Fibroblast of peridontal ligament (primary cell): ENCODE data around the gene LARP4B.

Experiments
- DNase-seq: peaks from one replicate; pipeline ENCODE4 v3.0.0-alpha.2; 2010; ENCODE audit errors: extremely low read depth

LARP4B gene

DNA sequence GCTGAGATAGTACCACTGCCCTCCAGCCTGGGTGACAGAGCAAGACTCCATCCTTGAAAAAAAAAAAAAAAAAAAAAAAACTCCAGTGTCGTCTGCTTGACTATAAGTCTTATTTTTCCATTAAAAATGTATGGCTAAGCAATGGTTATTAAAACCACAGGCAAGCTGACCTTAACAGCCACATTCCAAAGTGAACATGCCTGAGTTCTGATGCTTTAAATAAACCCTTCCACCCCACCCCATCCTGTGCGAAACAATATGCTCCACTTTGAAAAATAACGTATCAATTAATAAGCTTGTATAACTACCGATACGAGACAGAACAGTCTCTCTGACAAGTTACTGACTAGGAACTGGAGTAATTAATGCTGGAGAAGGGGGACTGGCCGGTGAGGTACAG lies 63.7 kb downstream of the LARP4B start:
- DNase-seq = no peak

GRCh38 chr10:866577-866941 lies 64.9 kb downstream of the LARP4B start:
- no peak for DNase-seq

- no peak for DNase-seq
Observed at GRCh38 chr10:865924-866576, 65.5 kb downstream of the LARP4B start.

DNA sequence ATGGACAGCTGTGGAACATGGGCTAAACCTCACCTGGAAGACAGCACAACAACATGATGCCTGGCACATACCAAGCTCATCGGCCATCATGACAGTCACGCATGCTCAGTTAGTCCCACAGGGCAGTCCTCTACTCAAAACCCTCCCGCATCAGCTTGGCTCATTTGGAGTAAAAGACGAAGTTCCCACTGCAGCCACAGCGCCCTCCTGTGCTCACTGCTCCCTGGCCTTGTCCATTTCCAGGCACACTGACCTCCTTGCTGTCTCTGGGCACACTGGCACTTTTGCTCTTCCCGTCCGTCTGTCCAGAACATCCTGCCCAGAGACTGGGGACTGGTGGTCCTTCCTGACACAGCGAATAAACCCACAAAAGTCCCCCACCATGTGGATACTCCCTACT lies 66.2 kb downstream of the LARP4B start:
- DNase-seq = no peak

- no peak for DNase-seq
Observed at GRCh38 chr10:860519-860918, 71.0 kb downstream of the LARP4B start.

DNA sequence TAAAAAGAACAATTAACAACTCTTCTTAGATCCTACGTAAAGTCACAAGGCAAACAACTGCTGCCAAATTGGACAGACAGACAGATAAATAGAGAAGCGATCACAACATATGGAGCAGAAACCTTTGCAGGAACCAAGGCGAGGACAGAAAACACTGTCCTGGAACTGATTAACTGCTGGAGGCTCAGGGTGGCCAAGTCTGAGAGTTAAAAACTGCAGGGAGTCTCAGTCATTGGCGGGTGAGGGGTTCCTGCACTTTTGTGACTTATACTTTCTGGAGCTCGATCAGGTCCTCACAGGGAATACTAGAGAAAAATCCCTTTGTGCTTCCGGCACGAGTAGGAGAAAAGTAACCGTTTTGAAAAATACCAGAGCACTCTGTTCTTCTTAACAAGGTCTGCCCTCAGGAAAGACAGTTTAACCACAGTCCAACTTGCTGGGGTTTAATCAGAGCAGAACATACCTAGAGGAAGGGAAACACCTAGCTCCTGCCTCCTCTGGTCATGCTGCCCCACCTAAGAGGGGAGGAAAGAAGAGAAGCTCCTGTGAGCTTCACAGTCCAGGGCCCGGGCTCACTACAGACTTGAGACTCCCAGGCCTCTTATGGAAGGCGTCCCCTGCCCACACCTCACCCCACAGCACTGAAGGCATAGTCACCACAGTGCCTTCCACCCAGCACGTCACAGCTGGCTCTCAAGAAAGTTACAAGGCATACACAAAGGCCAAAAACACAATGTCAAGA lies 74.9 kb downstream of the LARP4B start:
- DNase-seq = no peak

GRCh38 chr10:855671-856070 lies 75.8 kb downstream of the LARP4B start:
- no peak for DNase-seq

DNA sequence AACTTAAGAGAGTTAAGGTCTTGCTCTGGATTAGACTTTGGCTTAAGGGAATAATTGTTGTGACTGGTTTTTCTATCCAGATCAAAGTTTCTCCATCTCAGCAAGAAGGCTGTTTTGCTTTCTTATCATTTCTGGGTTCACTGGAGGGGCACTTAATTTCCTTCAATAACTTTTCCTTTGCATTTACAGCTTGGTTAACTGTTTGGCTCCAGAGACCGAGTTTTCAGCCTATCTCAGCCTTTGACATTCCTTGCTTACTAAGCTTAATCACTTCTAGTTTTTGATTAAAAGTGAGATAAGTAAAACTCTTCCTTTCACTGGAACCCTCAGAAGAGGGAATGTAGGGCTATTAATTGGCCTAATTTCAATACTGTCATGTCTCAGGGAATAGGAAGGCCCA lies 76.4 kb downstream of the LARP4B start:
- no peak for DNase-seq

- DNase-seq = no peak
Observed at GRCh38 chr10:853017-853416, 78.5 kb downstream of the LARP4B start.

- no peak for DNase-seq
Observed at GRCh38 chr10:852386-852785, 79.1 kb downstream of the LARP4B start.

DNA sequence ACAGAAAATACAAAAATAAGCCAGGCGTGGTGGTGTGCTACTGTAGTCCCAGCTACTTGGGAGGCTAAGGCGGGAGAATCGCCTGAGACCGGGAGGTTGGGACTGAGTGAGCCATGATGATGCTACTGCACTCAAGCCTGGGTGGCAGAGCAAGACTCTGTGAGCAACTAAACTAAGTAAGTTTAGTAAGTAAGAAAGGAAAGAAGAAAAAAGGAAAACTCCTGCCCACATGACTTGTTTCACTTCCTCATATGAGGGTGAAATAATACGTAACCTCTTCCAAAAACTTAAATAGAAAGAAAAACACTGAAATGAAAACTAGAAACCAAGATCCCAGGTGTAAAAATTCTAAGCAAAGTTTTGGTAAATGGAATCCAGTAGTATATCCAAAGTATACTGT lies 79.6 kb downstream of the LARP4B start:
- DNase-seq = no peak

GRCh38 chr10:850093-850492 lies 81.4 kb downstream of the LARP4B start:
- no peak for DNase-seq

- no peak for DNase-seq
Observed at GRCh38 chr10:847868-848267, 83.6 kb downstream of the LARP4B start.

GRCh38 chr10:846126-846685 lies 85.3 kb downstream of the LARP4B start:
- DNase-seq = no peak

- peak; percentile 8 for DNase-seq
Observed at GRCh38 chr10:845526-845925, 86.0 kb downstream of the LARP4B start.

- DNase-seq = no peak
Observed at GRCh38 chr10:844552-844951, 87.0 kb downstream of the LARP4B start.

DNA sequence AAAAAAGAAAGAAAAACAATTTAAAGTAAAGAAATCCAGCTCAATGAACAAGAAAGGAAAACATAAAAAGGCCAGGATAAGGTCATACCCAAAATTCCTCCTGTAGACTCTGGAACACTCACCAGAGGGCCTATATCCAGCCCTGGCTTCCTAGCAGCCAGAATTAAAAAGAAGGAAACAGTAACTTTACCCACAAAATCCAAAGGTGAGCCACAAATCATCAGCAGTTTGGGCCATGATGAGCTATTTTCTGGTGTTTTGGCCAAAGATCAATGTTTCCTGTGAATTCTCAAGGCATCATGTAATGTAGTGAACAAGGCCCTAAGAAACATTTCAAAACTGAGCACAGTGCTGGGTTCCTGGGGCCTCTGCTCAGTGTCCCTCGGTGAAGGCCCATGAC lies 87.8 kb downstream of the LARP4B start:
- DNase-seq = no peak

DNA sequence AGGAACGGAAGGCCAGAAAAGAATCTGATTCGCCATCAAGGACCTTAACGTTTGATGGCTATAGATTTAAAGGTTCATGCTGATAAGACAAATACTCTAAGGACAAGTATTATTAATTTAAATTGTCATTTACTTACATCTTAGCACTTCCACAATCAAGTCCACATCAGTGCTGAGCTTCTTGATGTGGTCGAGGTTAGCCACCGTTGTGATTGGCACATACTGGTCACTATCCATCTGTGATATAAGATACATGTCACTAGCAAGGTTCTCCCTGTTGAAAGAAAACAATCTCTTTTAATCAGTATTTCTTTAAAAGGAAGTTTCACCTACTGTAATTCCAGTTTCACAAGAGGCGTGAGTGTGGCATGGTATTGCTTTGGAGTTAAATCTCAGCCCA lies 88.7 kb downstream of the LARP4B start:
- no peak for DNase-seq

DNA sequence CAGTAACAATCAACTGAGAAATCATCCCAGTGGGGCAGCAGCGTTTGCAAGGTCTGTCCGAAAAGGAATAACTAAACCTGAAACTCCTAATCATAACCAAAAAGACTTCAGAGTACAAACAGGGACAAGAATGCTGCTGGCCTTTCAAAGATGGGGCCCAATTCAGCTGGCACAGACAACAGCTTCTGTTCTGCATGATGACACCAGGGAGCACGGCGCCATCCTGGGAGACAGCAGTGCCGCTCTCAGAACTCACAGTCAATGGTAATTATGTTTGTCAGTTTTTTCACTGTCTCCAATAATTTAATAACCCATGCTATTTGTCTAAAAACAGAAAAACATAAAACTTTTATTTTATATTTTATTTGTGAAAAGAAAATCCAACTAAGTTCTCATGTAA lies 90.0 kb downstream of the LARP4B start:
- no peak for DNase-seq

DNA sequence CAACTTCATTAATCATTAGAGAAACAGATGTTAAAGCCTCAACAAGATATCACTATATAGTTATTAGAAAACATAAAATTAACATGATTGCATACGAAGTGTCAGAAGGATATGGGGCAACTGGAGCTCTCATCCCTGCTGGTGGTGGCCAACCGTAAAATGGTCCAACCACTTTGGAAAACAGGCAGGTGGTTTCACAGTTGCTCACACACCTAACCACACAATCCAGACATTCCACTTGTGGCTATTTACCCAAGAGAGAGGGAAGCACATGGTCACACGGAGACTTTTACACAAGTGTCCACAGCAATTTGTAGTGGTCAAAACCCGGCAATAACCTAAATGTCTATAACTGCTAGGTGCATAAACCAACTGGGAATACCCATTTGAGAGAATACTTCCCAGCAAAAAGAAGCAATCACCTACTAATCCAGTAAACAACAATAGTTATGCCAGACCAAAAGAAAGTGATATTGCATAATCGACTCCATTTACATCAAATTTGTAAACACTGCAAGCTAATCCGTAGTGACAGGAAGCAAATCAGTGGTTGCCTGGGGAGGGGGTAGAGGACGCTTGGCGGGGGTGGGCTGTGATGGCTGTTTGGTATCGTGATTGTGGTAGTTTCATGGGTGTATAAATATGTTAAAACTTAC lies 91.8 kb downstream of the LARP4B start:
- DNase-seq = no peak

DNA sequence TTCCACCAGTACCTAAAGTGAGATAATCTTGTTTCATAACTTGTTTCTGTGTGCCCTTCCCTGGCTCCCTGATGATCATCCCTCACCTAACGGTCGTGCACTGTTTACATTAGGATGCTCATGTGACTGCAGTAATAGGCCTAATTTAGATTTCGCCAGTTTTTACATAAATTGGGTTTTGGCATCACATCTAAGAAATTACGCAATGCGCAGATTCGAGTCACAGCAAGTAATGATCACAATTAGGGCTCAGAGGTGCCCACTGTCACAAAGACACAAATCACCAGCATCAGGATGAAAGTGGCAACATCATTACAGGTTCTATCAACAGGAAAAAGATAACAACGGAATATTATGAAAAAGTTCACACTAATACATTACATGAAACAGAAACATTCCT lies 94.7 kb downstream of the LARP4B start:
- DNase-seq = no peak

GRCh38 chr10:834493-834892 lies 97.0 kb downstream of the LARP4B start:
- no peak for DNase-seq

- no peak for DNase-seq
Observed at GRCh38 chr10:829241-829640, 102.3 kb downstream of the LARP4B start.
